Measurements from ENCODE around the gene CHMP6.

The CHMP6 gene

DNA sequence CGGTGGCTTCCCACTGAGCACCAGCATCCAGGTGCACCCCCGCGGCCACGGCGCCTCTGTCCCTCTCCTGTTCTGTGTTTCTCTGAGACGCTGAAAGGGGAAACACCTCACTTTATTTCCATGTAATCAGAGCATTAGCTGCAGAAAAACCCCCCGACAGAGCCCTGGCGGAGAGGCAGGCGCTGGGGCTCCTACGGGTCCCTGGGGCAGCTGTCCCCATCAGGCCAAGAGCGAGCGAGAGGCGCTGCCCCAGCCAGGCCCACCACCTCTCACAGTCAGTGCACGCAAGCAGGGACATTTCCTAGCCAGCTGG, 27.1 kb upstream of the CHMP6 start:
- TF ChIP-seq, protein P1, sequence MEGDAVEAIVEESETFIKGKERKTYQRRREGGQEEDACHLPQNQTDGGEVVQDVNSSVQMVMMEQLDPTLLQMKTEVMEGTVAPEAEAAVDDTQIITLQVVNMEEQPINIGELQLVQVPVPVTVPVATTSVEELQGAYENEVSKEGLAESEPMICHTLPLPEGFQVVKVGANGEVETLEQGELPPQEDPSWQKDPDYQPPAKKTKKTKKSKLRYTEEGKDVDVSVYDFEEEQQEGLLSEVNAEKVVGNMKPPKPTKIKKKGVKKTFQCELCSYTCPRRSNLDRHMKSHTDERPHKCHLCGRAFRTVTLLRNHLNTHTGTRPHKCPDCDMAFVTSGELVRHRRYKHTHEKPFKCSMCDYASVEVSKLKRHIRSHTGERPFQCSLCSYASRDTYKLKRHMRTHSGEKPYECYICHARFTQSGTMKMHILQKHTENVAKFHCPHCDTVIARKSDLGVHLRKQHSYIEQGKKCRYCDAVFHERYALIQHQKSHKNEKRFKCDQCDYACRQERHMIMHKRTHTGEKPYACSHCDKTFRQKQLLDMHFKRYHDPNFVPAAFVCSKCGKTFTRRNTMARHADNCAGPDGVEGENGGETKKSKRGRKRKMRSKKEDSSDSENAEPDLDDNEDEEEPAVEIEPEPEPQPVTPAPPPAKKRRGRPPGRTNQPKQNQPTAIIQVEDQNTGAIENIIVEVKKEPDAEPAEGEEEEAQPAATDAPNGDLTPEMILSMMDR (conservative IDR thresholded peaks at IDR 0.05) = no peak
- no peak for TF ChIP-seq ZFX (IDR thresholded peaks at IDR 0.05)

GRCh38 chr17:80964859-80965580, 26.6 kb upstream of the CHMP6 start:
- no peak overlapping the region for H3K27ac ChIP-seq
- no peak for TF ChIP-seq ZFX (IDR thresholded peaks at IDR 0.05)
- TF ChIP-seq, protein P1 (conservative IDR thresholded peaks at IDR 0.05) = no peak

More for the DNA sequence above, 27.1 kb upstream of the CHMP6 start:
- H3K27ac ChIP-seq = no peak overlapping the region

GRCh38 chr17:80965606-80966005, 26.0 kb upstream of the CHMP6 start:
- TF ChIP-seq, protein P1 (conservative IDR thresholded peaks at IDR 0.05) = no peak
- no peak for TF ChIP-seq ZFX (IDR thresholded peaks at IDR 0.05)
- H3K27ac ChIP-seq = no peak overlapping the region

DNA sequence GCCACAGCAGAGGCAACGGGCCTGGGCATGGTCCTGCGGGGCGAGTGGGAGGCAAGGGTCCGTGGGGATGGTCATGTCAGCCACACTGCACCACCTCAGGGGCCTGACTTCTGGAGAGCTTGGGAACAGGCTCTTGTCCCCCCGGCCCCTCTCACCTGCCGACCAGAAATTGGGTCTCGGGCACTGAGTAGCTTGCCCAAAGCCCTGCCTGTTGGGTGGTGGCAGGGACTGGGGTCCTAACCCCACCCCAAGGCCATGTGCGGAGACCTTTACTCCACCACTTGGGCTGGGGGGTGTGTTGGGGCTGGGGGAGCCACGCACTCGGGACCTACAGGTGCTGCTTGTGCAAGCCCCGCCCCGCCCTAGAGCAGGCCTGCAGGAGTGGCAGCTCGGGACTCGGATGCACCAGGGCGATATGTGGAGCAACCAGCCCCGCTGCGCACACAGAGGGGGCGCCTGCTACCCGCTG, 24.2 kb upstream of the CHMP6 start:
- TF ChIP-seq ZFX (IDR thresholded peaks at IDR 0.05) = no peak
- TF ChIP-seq, protein P1 (conservative IDR thresholded peaks at IDR 0.05) = no peak
- H3K27ac ChIP-seq = no peak overlapping the region

GRCh38 chr17:80968602-80969029, 23.0 kb upstream of the CHMP6 start:
- no peak for TF ChIP-seq ZFX (IDR thresholded peaks at IDR 0.05)
- TF ChIP-seq, protein P1 (conservative IDR thresholded peaks at IDR 0.05) = no peak

DNA sequence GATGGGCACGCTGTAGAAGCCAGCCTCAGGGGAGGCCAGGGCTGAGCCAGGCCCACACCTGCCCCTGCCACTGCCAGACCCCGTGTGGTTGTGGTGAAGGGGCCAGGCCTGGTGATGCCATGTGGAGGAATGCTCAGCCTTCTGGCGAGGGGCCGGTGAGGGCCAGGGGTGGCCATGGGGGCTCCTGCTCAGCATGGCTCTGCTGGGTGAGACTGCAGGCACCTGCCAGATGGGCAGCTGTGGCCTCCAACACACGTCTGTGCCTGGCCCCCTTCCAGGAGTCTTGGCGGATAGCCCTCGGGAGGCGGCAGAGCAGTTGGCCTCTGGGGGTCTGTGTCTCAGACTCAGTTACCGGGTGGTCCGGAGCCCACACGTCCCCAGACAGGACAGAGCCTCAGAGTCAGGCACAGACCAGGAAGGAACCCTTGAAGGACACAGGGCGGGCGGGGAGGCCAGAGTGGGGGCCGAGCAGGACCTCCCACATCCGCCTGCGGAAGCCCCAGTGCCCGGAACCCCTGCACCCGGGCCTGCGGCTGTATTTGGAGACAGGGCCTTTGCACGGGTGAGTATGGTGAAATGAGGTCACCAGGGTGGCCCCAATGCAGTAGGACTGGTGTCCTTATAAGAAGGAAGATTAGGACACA, 22.5 kb upstream of the CHMP6 start:
- no peak overlapping the region for H3K27ac ChIP-seq
- no peak for TF ChIP-seq ZFX (IDR thresholded peaks at IDR 0.05)
- TF ChIP-seq, protein P1 (conservative IDR thresholded peaks at IDR 0.05) = no peak

More at GRCh38 chr17:80968602-80969029, 23.0 kb upstream of the CHMP6 start:
- H3K27ac ChIP-seq = no peak overlapping the region

GRCh38 chr17:80969674-80970043, 22.0 kb upstream of the CHMP6 start:
- no peak overlapping the region for H3K27ac ChIP-seq
- TF ChIP-seq, protein P1 (conservative IDR thresholded peaks at IDR 0.05) = no peak
- no peak for TF ChIP-seq ZFX (IDR thresholded peaks at IDR 0.05)
